ENCODE measurements around the gene BBS4. TPM values are rescaled to one million over a fixed set of nuclear protein-coding genes. Genes with fewer than 3 reads are reported as not detected.

BBS4 gene
- total and polyA plus RNA-seq, 2 donors (not counting 1 experiment from before 2014, with no cell fraction given), result 13.3 to 34.9 TPM

DNA sequence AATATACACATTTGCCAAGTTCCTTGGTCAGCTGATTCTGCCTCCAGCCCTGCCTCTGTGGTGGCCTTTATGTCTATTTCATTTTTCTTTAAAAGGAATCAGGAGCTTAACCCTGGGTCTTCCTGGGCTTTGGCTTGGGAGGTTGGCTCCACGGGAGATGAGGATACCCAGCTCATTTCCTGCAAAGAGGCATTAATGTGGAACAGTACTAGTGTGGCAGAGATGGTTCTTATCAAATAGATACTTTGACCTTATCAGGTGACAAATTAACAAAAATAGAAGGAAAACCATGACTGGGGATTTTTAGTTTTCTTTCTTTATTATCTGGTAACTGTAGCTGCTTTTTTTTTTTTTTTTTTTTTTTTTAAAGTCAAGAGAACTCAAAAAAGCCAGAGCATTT lies 42.8 kb downstream of the BBS4 start:
- POLR2A ChIA-PET, result no interaction called here
- H3K27me3 ChIP-seq (replicated peaks in 1 of 4; ENCODE audit: control extremely low read depth in 1 of 4, control insufficient read depth in 3 of 4, insufficient read depth in 4 of 4, low read length in 3 of 4), result no peaks in the 10 kb centered on the region

DNA sequence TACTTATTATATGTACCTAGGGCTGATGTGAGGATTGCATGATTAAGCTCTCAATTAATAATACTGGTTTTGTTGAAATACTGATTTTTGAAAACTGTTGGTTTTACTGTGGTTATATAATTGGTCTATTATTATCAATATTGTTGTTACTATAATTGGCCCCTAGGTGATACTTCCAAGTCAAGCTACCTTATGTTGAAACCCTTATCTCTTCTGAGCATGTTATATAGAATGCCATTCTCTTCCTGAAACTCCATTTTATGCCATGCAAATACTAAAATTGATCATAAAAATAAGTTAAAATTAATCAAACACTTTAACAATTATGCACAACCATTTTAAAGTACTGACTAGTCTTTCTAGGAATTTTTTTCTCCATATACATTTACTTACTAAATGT lies 46.1 kb downstream of the BBS4 start:
- Mint-ChIP-seq H3K9me3 (ENCODE audit: insufficient read depth) (no peaks in the 10 kb centered on the region), H3K4me3 (no peak overlapping the region), H3K27me3 (no peaks in the 10 kb centered on the region), H3K4me1 (no peaks in the 10 kb centered on the region), H3K27ac (no peak overlapping the region)
- H3K9ac ChIP-seq (ENCODE audit: low read length), result no peak overlapping the region
- H4K20me1 ChIP-seq (ENCODE audit: control insufficient read depth, insufficient read depth, low read length, poor library complexity, severe bottlenecking), result no peaks in the 10 kb centered on the region
- H3K27me3 ChIP-seq (replicated peaks in 1 of 4; ENCODE audit: control extremely low read depth in 1 of 4, control insufficient read depth in 3 of 4, insufficient read depth in 4 of 4, low read length in 3 of 4), result no peaks in the 10 kb centered on the region
- no peak overlapping the region for H3K4me3 ChIP-seq (ENCODE audit: control extremely low read depth in 1 of 5, extremely low read depth in 1 of 5, insufficient read depth in 1 of 5, low read depth in 2 of 5, low read length in 4 of 5)
- no peak overlapping the region for H2AFZ ChIP-seq (ENCODE audit: insufficient read depth, low read depth, low read length, poor library complexity, severe bottlenecking)
- CTCF ChIA-PET, result no interaction called here
- ATAC-seq (ENCODE audit: low read depth) (no peak), DNase-seq (no peak)
- H3K27ac ChIP-seq (ENCODE audit: low read length in 2 of 2), result no peak overlapping the region
- intact Hi-C loops (cut with micrococcal nuclease), result no loop called here
- peaks cover 14 to 36% of the 10 kb centered on the region in 2 experiments for H3K36me3 ChIP-seq (replicated peaks in 1 of 2; ENCODE audit: control extremely low read depth in 1 of 2, control insufficient read depth in 1 of 2, extremely low read depth in 1 of 2, insufficient read depth in 2 of 2, low read length in 1 of 2)
- no peaks in the 10 kb centered on the region for H3K79me2 ChIP-seq (ENCODE audit: control insufficient read depth, insufficient read depth, low read length)
- H3K9me3 ChIP-seq (ENCODE audit: control extremely low read depth in 1 of 3, control insufficient read depth in 2 of 3, insufficient read depth in 1 of 3, low read length in 2 of 3), result no peaks in the 10 kb centered on the region
- H3K4me2 ChIP-seq (replicated peaks; ENCODE audit: low read depth, low read length, poor library complexity, severe bottlenecking), result no peak overlapping the region
- no peaks in the 10 kb centered on the region for H3K4me1 ChIP-seq (ENCODE audit: control insufficient read depth in 2 of 2, insufficient read depth in 2 of 2, low read length in 2 of 2)
- POLR2A ChIA-PET, result no interaction called here
- no peak for TF ChIP-seq EZH2 (IDR thresholded peaks at IDR 0.05; ENCODE audit: borderline replicate concordance, insufficient read depth, low read depth, low read length, poor library complexity, severe bottlenecking)
- TF ChIP-seq, protein P1, sequence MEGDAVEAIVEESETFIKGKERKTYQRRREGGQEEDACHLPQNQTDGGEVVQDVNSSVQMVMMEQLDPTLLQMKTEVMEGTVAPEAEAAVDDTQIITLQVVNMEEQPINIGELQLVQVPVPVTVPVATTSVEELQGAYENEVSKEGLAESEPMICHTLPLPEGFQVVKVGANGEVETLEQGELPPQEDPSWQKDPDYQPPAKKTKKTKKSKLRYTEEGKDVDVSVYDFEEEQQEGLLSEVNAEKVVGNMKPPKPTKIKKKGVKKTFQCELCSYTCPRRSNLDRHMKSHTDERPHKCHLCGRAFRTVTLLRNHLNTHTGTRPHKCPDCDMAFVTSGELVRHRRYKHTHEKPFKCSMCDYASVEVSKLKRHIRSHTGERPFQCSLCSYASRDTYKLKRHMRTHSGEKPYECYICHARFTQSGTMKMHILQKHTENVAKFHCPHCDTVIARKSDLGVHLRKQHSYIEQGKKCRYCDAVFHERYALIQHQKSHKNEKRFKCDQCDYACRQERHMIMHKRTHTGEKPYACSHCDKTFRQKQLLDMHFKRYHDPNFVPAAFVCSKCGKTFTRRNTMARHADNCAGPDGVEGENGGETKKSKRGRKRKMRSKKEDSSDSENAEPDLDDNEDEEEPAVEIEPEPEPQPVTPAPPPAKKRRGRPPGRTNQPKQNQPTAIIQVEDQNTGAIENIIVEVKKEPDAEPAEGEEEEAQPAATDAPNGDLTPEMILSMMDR (IDR thresholded peaks at IDR 0.05), result no peak

More for the DNA sequence above, 42.8 kb downstream of the BBS4 start:
- H3K27me3 Mint-ChIP-seq, result no peaks in the 10 kb centered on the region
- Histone ChIP-seq H3K9ac (ENCODE audit: low read length) (no peak overlapping the region), H3K4me2 (replicated peaks; ENCODE audit: low read depth, low read length, poor library complexity, severe bottlenecking) (no peak overlapping the region), H3K79me2 (ENCODE audit: control insufficient read depth, insufficient read depth, low read length) (no peaks in the 10 kb centered on the region), H3K27ac (ENCODE audit: low read length in 2 of 2) (no peak overlapping the region), H2AFZ (ENCODE audit: insufficient read depth, low read depth, low read length, poor library complexity, severe bottlenecking) (no peak overlapping the region), H3K9me3 (ENCODE audit: control extremely low read depth in 1 of 3, control insufficient read depth in 2 of 3, insufficient read depth in 1 of 3, low read length in 2 of 3) (no peaks in the 10 kb centered on the region), H3K4me3 (ENCODE audit: control extremely low read depth in 1 of 5, extremely low read depth in 1 of 5, insufficient read depth in 1 of 5, low read depth in 2 of 5, low read length in 4 of 5) (no peak overlapping the region), H3K4me1 (ENCODE audit: control insufficient read depth in 2 of 2, insufficient read depth in 2 of 2, low read length in 2 of 2) (no peaks in the 10 kb centered on the region), H3K36me3 (replicated peaks in 1 of 2; ENCODE audit: control extremely low read depth in 1 of 2, control insufficient read depth in 1 of 2, extremely low read depth in 1 of 2, insufficient read depth in 2 of 2, low read length in 1 of 2) (peaks cover 8 to 17% of the 10 kb centered on the region in 2 experiments), H4K20me1 (ENCODE audit: control insufficient read depth, insufficient read depth, low read length, poor library complexity, severe bottlenecking) (no peaks in the 10 kb centered on the region)
- intact Hi-C loops (cut with micrococcal nuclease), result loop anchor here (10.0 kb wide), 1 partner anchor 516 kb away; no protein-coding TSS in a partner anchor
- no peaks in the 10 kb centered on the region for H3K4me1 Mint-ChIP-seq
- CTCF ChIA-PET, result interaction anchor here (1.0 kb wide), 1 partner anchor 10 kb away, joined by 3 read pairs; no protein-coding TSS in a partner anchor
- H3K27ac Mint-ChIP-seq, result no peak overlapping the region
- no peak overlapping the region for H3K4me3 Mint-ChIP-seq
- TF ChIP-seq, protein P1 (IDR thresholded peaks at IDR 0.05), result no peak
- no peak for TF ChIP-seq EZH2 (IDR thresholded peaks at IDR 0.05; ENCODE audit: borderline replicate concordance, insufficient read depth, low read depth, low read length, poor library complexity, severe bottlenecking)
- H3K9me3 Mint-ChIP-seq (ENCODE audit: insufficient read depth), result no peaks in the 10 kb centered on the region
- no peak for ATAC-seq (ENCODE audit: low read depth)
- no CpG with 5 or more reads among the region's 1 CpG for WGBS (ENCODE audit: insufficient coverage)
- DNase-seq, result no peak
